ACC112 (cell line): ENCODE results near the gene VWDE.

Experiments
- H2AFZ ChIP-seq: fragments of 200-600 bp; sonication (generic); one replicate; pipeline ENCODE4 v1.6.0; 2017; ENCODE audit warnings: antibody characterized with exemption, low read length; ENCODE audit not compliant: unreplicated experiment
- H3K27ac ChIP-seq: fragments of 200-600 bp; sonication (generic); 2 replicates; pipeline ENCODE4 v1.5.1; 2014; ENCODE audit warnings: low read depth, mild to moderate bottlenecking, antibody characterized with exemption, low read length, moderate library complexity
- H3K27me3 ChIP-seq: fragments of 200-600 bp; sonication (generic); 2 replicates; pipeline ENCODE4 v1.6.1; 2014; ENCODE audit warnings: mild to moderate bottlenecking, antibody characterized with exemption, low read length, moderate library complexity, mixed read lengths; ENCODE audit not compliant: insufficient read depth
- H3K36me3 ChIP-seq: fragments of 200-600 bp; sonication (generic); 2 replicates; pipeline ENCODE4 v1.6.1; 2016; ENCODE audit warnings: mild to moderate bottlenecking, antibody characterized with exemption, low read length, moderate library complexity, mixed read lengths; ENCODE audit not compliant: insufficient read depth
- H3K4me1 ChIP-seq: fragments of 200-600 bp; sonication (generic); one replicate; pipeline ENCODE4 v1.6.1; 2016; ENCODE audit warnings: low read length, mixed read lengths; ENCODE audit not compliant: insufficient read depth, unreplicated experiment, control insufficient read depth
- H3K4me3 ChIP-seq: fragments of 200-600 bp; sonication (generic); 2 replicates; pipeline ENCODE4 v1.5.1; 2014; ENCODE audit warnings: mild to moderate bottlenecking, low read depth, low read length
- H3K79me2 ChIP-seq: fragments of 200-600 bp; sonication (generic); one replicate; pipeline ENCODE4 v1.6.0; 2016; ENCODE audit warnings: low read length; ENCODE audit not compliant: control insufficient read depth, unreplicated experiment, insufficient read depth

Gene VWDE

DNA sequence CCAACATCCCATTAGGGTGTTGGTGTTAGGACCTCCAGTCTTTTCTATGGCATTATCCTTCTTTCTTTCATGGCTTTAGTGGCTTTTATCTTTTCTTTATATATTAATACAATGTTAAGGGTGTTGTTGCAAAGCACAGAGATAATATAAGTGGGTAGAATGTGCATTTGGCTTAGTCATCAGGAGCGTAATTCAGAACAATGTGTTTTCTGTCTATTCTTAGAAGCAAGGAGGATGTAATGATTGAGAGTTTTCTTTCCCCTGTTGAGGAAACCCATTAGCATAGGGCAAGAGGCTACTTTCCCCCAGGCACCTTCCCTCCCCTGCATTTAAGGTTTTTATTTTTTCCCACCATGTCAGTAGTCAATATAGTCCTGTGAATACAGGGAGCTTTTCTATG is 112.9 kb downstream of the VWDE start:
- Histone ChIP-seq H3K27ac (no peak overlapping the region), H3K4me3 (no peak overlapping the region), H3K27me3 (peaks cover 20% of the 10 kb centered on the region), H3K4me1 (no peaks in the 10 kb centered on the region), H3K36me3 (no peaks in the 10 kb centered on the region), H3K79me2 (no peaks in the 10 kb centered on the region), H2AFZ (no peak overlapping the region)

DNA sequence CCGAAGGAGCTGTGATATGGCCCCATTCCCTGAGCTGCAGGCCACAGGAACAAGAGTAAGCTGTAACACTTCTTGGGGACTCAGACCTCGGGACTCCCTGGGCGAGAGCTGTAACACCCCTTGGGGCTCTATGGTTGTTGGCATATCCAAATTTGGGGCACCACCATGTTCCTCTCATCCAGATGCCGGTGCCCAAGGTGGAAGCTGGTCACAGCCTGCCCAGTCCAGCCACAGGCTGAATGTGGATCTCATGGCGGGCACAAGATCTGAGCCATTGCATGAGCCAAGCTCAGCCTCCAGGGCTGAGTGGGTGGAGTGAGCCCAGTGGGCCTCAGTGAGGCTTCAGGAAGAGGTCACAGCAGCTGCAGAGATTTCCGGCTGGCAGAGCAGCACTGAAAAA is 113.7 kb downstream of the VWDE start:
- H3K36me3 ChIP-seq, result no peaks in the 10 kb centered on the region
- no peak overlapping the region for H3K4me3 ChIP-seq
- peaks cover 20% of the 10 kb centered on the region for H3K27me3 ChIP-seq
- no peaks in the 10 kb centered on the region for H3K4me1 ChIP-seq
- H3K79me2 ChIP-seq, result no peaks in the 10 kb centered on the region
- H2AFZ ChIP-seq, result no peak overlapping the region
- no peak overlapping the region for H3K27ac ChIP-seq

DNA sequence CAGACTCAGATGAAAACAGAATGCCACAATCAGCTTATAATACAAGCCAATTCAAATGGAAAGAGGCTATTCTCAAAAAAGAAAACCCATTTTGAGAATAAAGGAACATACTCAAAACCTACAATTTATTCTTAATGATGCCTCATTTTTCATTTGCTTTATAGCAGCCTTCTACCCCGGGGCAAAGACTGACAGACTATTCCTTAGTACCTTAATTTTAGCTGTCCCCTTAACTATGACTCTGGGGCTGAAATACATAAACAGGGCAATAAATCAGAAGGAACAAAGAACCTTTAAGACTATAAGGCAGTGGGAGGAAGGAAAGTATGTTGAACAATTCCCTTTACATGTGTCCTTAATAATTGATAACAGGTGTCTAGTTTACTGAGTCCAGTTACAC is 115.8 kb downstream of the VWDE start:
- H3K36me3 ChIP-seq, result no peaks in the 10 kb centered on the region
- H3K79me2 ChIP-seq, result no peaks in the 10 kb centered on the region
- H3K4me1 ChIP-seq, result no peaks in the 10 kb centered on the region
- peaks cover 19% of the 10 kb centered on the region; the same call in 1 of the 2 replicates for H3K27me3 ChIP-seq
- no peak overlapping the region for H3K4me3 ChIP-seq
- no peak overlapping the region for H3K27ac ChIP-seq
- H2AFZ ChIP-seq, result no peak overlapping the region

DNA sequence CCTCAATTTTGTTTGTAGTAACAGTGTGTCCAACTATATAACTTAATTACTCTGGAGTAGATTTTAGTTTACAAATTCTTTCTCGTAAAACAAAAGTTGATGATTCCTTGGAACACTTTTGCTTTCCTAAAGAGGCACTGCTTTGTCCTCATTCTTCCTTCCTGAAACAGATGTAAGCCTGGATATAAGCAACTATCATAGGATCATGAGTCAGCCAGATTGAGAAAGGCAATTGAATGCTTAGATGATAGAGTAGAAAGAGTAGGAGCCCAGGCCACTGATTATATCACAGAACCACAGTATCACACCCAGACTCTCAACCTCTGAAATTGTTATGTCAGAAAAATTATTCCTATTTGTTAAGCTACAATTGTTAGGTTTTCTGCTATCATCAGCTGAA is 122.6 kb downstream of the VWDE start:
- H3K27ac ChIP-seq, result no peak overlapping the region
- peaks cover 16% of the 10 kb centered on the region; the same call in 1 of the 2 replicates for H3K27me3 ChIP-seq
- no peaks in the 10 kb centered on the region for H3K79me2 ChIP-seq
- H3K4me1 ChIP-seq, result peaks cover 3% of the 10 kb centered on the region
- H3K36me3 ChIP-seq, result no peaks in the 10 kb centered on the region
- no peak overlapping the region for H2AFZ ChIP-seq
- H3K4me3 ChIP-seq, result no peak overlapping the region
